ENCODE measurements around the gene TENM3.

TENM3 gene

GRCh38 chr4:182576601-182577289, 333.5 kb downstream of the TENM3 start:
- DNase-seq: peak; percentile 54
- H3K27me3 ChIP-seq (ENCODE audit: insufficient read depth, low read length, poor library complexity): no peaks in the 10 kb centered on the region
- H3K18ac ChIP-seq (ENCODE audit: low read length): no peak overlapping the region
- no peak overlapping the region for H2BK120ac ChIP-seq (ENCODE audit: low read depth, low read length)
- no peak overlapping the region for H4K8ac ChIP-seq (ENCODE audit: low read depth, low read length)
- no peaks in the 10 kb centered on the region for H3K79me2 ChIP-seq (ENCODE audit: control insufficient read depth, insufficient read depth, low read length)
- no peaks in the 10 kb centered on the region for H3K4me1 ChIP-seq (ENCODE audit: control insufficient read depth, low read depth, low read length)
- no peak overlapping the region for H3K4ac ChIP-seq (ENCODE audit: low read depth, low read length)
- H3K27ac ChIP-seq (ENCODE audit: low read depth, low read length): no peak overlapping the region
- H2BK15ac ChIP-seq (replicated peaks; ENCODE audit: low read depth): no peak overlapping the region
- WGBS (ENCODE audit: extremely low coverage, insufficient coverage, low lambda C conversion rate): no CpG with 5 or more reads among the region's 12 CpGs
- H3K79me1 ChIP-seq (ENCODE audit: low read length): no peaks in the 10 kb centered on the region
- H3K23ac ChIP-seq (ENCODE audit: low read length): no peak overlapping the region
- H2BK5ac ChIP-seq (ENCODE audit: low read length): no peak overlapping the region
- no peak overlapping the region for H3K4me3 ChIP-seq (ENCODE audit: low read length)
- no peak overlapping the region for H2AK5ac ChIP-seq (ENCODE audit: low read length)
- H3K4me2 ChIP-seq (ENCODE audit: low read length): no peak overlapping the region
- H3K9ac ChIP-seq (ENCODE audit: low read length): no peak overlapping the region
- no peaks in the 10 kb centered on the region for H3K36me3 ChIP-seq (ENCODE audit: control insufficient read depth, insufficient read depth, low read length)
- H4K5ac ChIP-seq (ENCODE audit: low read length): no peak overlapping the region
- no peak overlapping the region for H3K56ac ChIP-seq (ENCODE audit: low read length)

DNA sequence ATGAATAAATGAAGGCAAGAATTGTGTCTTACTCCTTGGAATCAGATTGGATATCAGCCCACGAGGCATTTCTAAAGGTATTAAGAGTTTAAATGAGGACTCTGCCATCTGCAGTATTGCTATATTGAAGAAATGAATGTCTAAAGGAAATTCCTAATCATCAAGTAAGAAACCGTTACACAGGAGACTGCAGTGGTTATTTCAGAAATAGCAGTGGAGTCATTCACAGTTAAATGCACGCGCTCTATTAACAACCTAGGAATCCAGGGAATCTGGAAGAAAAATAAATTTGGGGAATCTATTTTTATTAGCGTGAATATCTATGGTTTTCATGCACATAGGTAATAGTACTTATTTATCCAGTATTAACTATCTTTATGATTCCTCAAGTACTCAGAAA, 334.2 kb downstream of the TENM3 start:
- WGBS (ENCODE audit: extremely low coverage, insufficient coverage, low lambda C conversion rate): no CpG with 5 or more reads among the region's 5 CpGs
- Histone ChIP-seq H3K27me3 (ENCODE audit: insufficient read depth, low read length, poor library complexity) (no peaks in the 10 kb centered on the region), H4K8ac (ENCODE audit: low read depth, low read length) (no peak overlapping the region)

GRCh38 chr4:182578402-182578801, 335.2 kb downstream of the TENM3 start:
- no peak overlapping the region for H3K18ac ChIP-seq (ENCODE audit: low read length)
- H3K9ac ChIP-seq (ENCODE audit: low read length): no peak overlapping the region
- H2BK15ac ChIP-seq (replicated peaks; ENCODE audit: low read depth): peak overlapping the region; percentile 46
- no peak overlapping the region for H2AK5ac ChIP-seq (ENCODE audit: low read length)
- H3K56ac ChIP-seq (ENCODE audit: low read length): no peak overlapping the region
- H3K36me3 ChIP-seq (ENCODE audit: control insufficient read depth, insufficient read depth, low read length): no peaks in the 10 kb centered on the region
- DNase-seq: peak; percentile 93
- no peak overlapping the region for H3K27ac ChIP-seq (ENCODE audit: low read depth, low read length)
- H3K79me2 ChIP-seq (ENCODE audit: control insufficient read depth, insufficient read depth, low read length): no peaks in the 10 kb centered on the region
- H4K8ac ChIP-seq (ENCODE audit: low read depth, low read length): no peak overlapping the region
- no peak overlapping the region for H3K4ac ChIP-seq (ENCODE audit: low read depth, low read length)
- no peak overlapping the region for H4K5ac ChIP-seq (ENCODE audit: low read length)
- H3K23ac ChIP-seq (ENCODE audit: low read length): no peak overlapping the region
- H3K79me1 ChIP-seq (ENCODE audit: low read length): no peaks in the 10 kb centered on the region
- no peaks in the 10 kb centered on the region for H3K27me3 ChIP-seq (ENCODE audit: insufficient read depth, low read length, poor library complexity)
- no peak overlapping the region for H3K4me2 ChIP-seq (ENCODE audit: low read length)
- no peak overlapping the region for H2BK120ac ChIP-seq (ENCODE audit: low read depth, low read length)
- H3K4me1 ChIP-seq (ENCODE audit: control insufficient read depth, low read depth, low read length): no peaks in the 10 kb centered on the region
- H3K4me3 ChIP-seq (ENCODE audit: low read length): no peak overlapping the region
- H2BK5ac ChIP-seq (ENCODE audit: low read length): no peak overlapping the region

More for the DNA sequence above, 334.2 kb downstream of the TENM3 start:
- no peak overlapping the region for H3K4ac ChIP-seq (ENCODE audit: low read depth, low read length)
- H2AK5ac ChIP-seq (ENCODE audit: low read length): no peak overlapping the region
- no peak overlapping the region for H3K9ac ChIP-seq (ENCODE audit: low read length)
- no peaks in the 10 kb centered on the region for H3K79me2 ChIP-seq (ENCODE audit: control insufficient read depth, insufficient read depth, low read length)
- H2BK15ac ChIP-seq (replicated peaks; ENCODE audit: low read depth): no peak overlapping the region
- no peaks in the 10 kb centered on the region for H3K36me3 ChIP-seq (ENCODE audit: control insufficient read depth, insufficient read depth, low read length)
- H4K5ac ChIP-seq (ENCODE audit: low read length): no peak overlapping the region
- no peak for DNase-seq
- no peaks in the 10 kb centered on the region for H3K4me1 ChIP-seq (ENCODE audit: control insufficient read depth, low read depth, low read length)
- no peak overlapping the region for H2BK120ac ChIP-seq (ENCODE audit: low read depth, low read length)
- H3K4me3 ChIP-seq (ENCODE audit: low read length): no peak overlapping the region
- H3K27ac ChIP-seq (ENCODE audit: low read depth, low read length): no peak overlapping the region
- H3K18ac ChIP-seq (ENCODE audit: low read length): no peak overlapping the region
- no peaks in the 10 kb centered on the region for H3K79me1 ChIP-seq (ENCODE audit: low read length)
- no peak overlapping the region for H2BK5ac ChIP-seq (ENCODE audit: low read length)
- H3K4me2 ChIP-seq (ENCODE audit: low read length): no peak overlapping the region
- H3K23ac ChIP-seq (ENCODE audit: low read length): no peak overlapping the region
- H3K56ac ChIP-seq (ENCODE audit: low read length): no peak overlapping the region

DNA sequence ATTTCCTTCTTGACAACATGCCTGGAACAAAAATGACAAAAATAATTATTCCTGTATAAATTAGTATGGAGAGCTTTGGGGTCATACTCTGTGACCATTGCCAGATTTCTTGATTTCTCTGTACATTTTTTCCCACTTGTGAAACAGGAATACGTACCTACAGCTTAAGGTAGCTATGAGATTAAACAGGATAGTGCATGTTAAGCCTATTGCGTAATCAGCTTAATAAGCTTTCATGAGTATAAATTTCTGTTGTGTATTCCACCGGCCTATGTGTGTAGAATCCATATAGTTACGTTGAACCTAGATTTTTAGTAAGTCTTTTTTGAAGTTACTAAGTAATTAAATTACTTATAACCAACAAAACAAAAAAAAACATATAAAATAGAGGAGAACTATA, 339.0 kb downstream of the TENM3 start:
- Histone ChIP-seq H4K5ac (ENCODE audit: low read length) (no peak overlapping the region), H4K8ac (ENCODE audit: low read depth, low read length) (no peak overlapping the region), H3K23ac (ENCODE audit: low read length) (no peak overlapping the region), H3K4ac (ENCODE audit: low read depth, low read length) (no peak overlapping the region), H3K4me3 (ENCODE audit: low read length) (no peak overlapping the region), H3K36me3 (ENCODE audit: control insufficient read depth, insufficient read depth, low read length) (no peaks in the 10 kb centered on the region), H3K79me2 (ENCODE audit: control insufficient read depth, insufficient read depth, low read length) (no peaks in the 10 kb centered on the region), H3K79me1 (ENCODE audit: low read length) (no peaks in the 10 kb centered on the region), H2BK120ac (ENCODE audit: low read depth, low read length) (no peak overlapping the region), H3K4me1 (ENCODE audit: control insufficient read depth, low read depth, low read length) (no peaks in the 10 kb centered on the region), H3K27me3 (ENCODE audit: insufficient read depth, low read length, poor library complexity) (no peaks in the 10 kb centered on the region), H2AK5ac (ENCODE audit: low read length) (no peak overlapping the region), H2BK15ac (replicated peaks; ENCODE audit: low read depth) (no peak overlapping the region), H3K18ac (ENCODE audit: low read length) (no peak overlapping the region), H2BK5ac (ENCODE audit: low read length) (no peak overlapping the region), H3K4me2 (ENCODE audit: low read length) (no peak overlapping the region), H3K27ac (ENCODE audit: low read depth, low read length) (no peak overlapping the region), H3K56ac (ENCODE audit: low read length) (no peak overlapping the region), H3K9ac (ENCODE audit: low read length) (no peak overlapping the region)
- no CpG with 5 or more reads among the region's 4 CpGs for WGBS (ENCODE audit: extremely low coverage, insufficient coverage, low lambda C conversion rate)
- no peak for DNase-seq

GRCh38 chr4:182583703-182584415, 340.7 kb downstream of the TENM3 start:
- Histone ChIP-seq H3K4me3 (ENCODE audit: low read length) (no peak overlapping the region), H3K9ac (ENCODE audit: low read length) (no peak overlapping the region), H3K36me3 (ENCODE audit: control insufficient read depth, insufficient read depth, low read length) (no peaks in the 10 kb centered on the region), H2BK5ac (ENCODE audit: low read length) (no peak overlapping the region), H3K79me1 (ENCODE audit: low read length) (no peaks in the 10 kb centered on the region), H3K18ac (ENCODE audit: low read length) (no peak overlapping the region), H3K27ac (ENCODE audit: low read depth, low read length) (no peak overlapping the region), H2AK5ac (ENCODE audit: low read length) (no peak overlapping the region), H4K5ac (ENCODE audit: low read length) (no peak overlapping the region), H3K4me2 (ENCODE audit: low read length) (no peak overlapping the region), H3K27me3 (ENCODE audit: insufficient read depth, low read length, poor library complexity) (no peaks in the 10 kb centered on the region), H3K56ac (ENCODE audit: low read length) (no peak overlapping the region), H3K23ac (ENCODE audit: low read length) (no peak overlapping the region), H3K79me2 (ENCODE audit: control insufficient read depth, insufficient read depth, low read length) (no peaks in the 10 kb centered on the region), H3K4me1 (ENCODE audit: control insufficient read depth, low read depth, low read length) (no peaks in the 10 kb centered on the region), H3K4ac (ENCODE audit: low read depth, low read length) (no peak overlapping the region), H2BK120ac (ENCODE audit: low read depth, low read length) (no peak overlapping the region), H2BK15ac (replicated peaks; ENCODE audit: low read depth) (no peak overlapping the region), H4K8ac (ENCODE audit: low read depth, low read length) (no peak overlapping the region)
- WGBS (ENCODE audit: extremely low coverage, insufficient coverage, low lambda C conversion rate): no CpG with 5 or more reads among the region's 3 CpGs
- no peak for DNase-seq

All from mesendoderm (in vitro differentiated cells).